A673 (cell line): ENCODE data around the gene B3GNT4. TPM values are rescaled to one million over a fixed set of nuclear protein-coding genes. Genes with fewer than 3 reads are reported as not detected.

Experiments used
- total RNA-seq: library from RNA; stranded (reverse); gene quantifications from 2 replicates; pipeline ENCODE4 v1.2.3, GENCODE V29; 2021

B3GNT4 gene
- total RNA-seq, 1 experiment from 2014 or later = 0.15 TPM

Other genes with a start within 250 kb of the B3GNT4 start
- gene BCL7A, start 181.8 kb upstream of the B3GNT4 start, total RNA-seq = 40.7 and 41.8 TPM in 2 replicates
- 32.7 and 35.8 TPM in 2 replicates for gene MLXIP, start 125.0 kb upstream of the B3GNT4 start, total RNA-seq
- gene IL31, start 29.5 kb upstream of the B3GNT4 start, total RNA-seq = not detected in 2 replicates
- 0.24 TPM in 1 of 2 replicates, not detected in the other for gene LRRC43, start 20.6 kb upstream of the B3GNT4 start, total RNA-seq
- gene DIABLO, start 22.3 kb downstream of the B3GNT4 start, total RNA-seq = 72.0 and 72.2 TPM in 2 replicates
- 34.3 and 35.3 TPM in 2 replicates for gene VPS33A, start 62.8 kb downstream of the B3GNT4 start, total RNA-seq
- gene CLIP1, start 219.0 kb downstream of the B3GNT4 start, total RNA-seq = 52.1 and 62.2 TPM in 2 replicates